HepG2 (cell line): ENCODE results near the gene MAP2K1. TPM values are rescaled to one million over a fixed set of nuclear protein-coding genes. Genes with fewer than 3 reads are reported as not detected.

Source experiments
- AHDC1 ChIP-seq: sonication (generic); formaldehyde crosslinking; IDR thresholded peaks from 2 replicates; pipeline ENCODE4 v1.5.1; 2020; ENCODE audit warnings: mild to moderate bottlenecking, missing genetic modification reagents, borderline replicate concordance
- CBX2 ChIP-seq, 2 experiments: fragments of 200-600 bp in 1 of 2; sonication (generic); formaldehyde crosslinking in 1 of 2; IDR thresholded peaks; 2 replicates each; pipeline versions ENCODE4 v1.7.0 to v1.8.1; 2018 to 2022; ENCODE audit warnings: low read depth in 2 of 2, low read length in 1 of 2, mild to moderate bottlenecking in 1 of 2, missing genetic modification reagents in 1 of 2
- ERF ChIP-seq: IDR thresholded peaks from 2 replicates; pipeline ENCODE4 v1.6.1; 2018; ENCODE audit warnings: missing biosample characterization, missing genetic modification reagents
- FOXK2 ChIP-seq: fragments of 450-650 bp; IDR thresholded peaks from 2 replicates; pipeline ENCODE4 v1.6.1; 2016
- PRDM10 ChIP-seq: sonication (generic); formaldehyde crosslinking; IDR thresholded peaks from 2 replicates; pipeline ENCODE4 v1.4.0; 2020; ENCODE audit warnings: low read depth, missing genetic modification reagents
- RAD21 ChIP-seq: fragments of 450-650 bp; formaldehyde crosslinking; IDR thresholded peaks from 2 replicates; pipeline ENCODE4 v1.5.0; 2020; ENCODE audit warnings: mild to moderate bottlenecking
- SCMH1 ChIP-seq: sonication (generic); formaldehyde crosslinking; IDR thresholded peaks from 2 replicates; pipeline ENCODE4 v1.9.0; 2021; ENCODE audit warnings: missing genetic modification reagents, mild to moderate bottlenecking, borderline replicate concordance
- STAG1 ChIP-seq: sonication (generic); formaldehyde crosslinking; IDR thresholded peaks from 2 replicates; pipeline ENCODE4 v1.4.0; 2020; ENCODE audit warnings: missing genetic modification reagents
- ZNF780A ChIP-seq: sonication (generic); formaldehyde crosslinking; IDR thresholded peaks from 2 replicates; pipeline ENCODE4 v1.8.0; 2022; ENCODE audit warnings: mild to moderate bottlenecking, missing genetic modification reagents, moderate library complexity
- polyA plus RNA-seq, 8 experiments: library from polyadenylated mRNA; depleted of rRNA in 3 of 8; stranded (reverse) in 7 of 8; unstranded in 1 of 8; fragments of >200 nt; fragmentation: Illumina TruSeq in 4 of 8; extraction: Trizol in 4 of 8; gene quantifications; 2 replicates each; pipeline versions ENCODE4 v1.2.1 to v1.2.3, GENCODE V29; 2011 to 2016; ENCODE audit warnings: low read depth in 4 of 8, missing spikeins in 1 of 8, mixed read lengths in 1 of 8; ENCODE audit not compliant: insufficient read depth in 1 of 8
- total RNA-seq, 5 experiments: library from RNA; depleted of rRNA; stranded (reverse); fragments of >200 nt; fragmentation: Illumina TruSeq; extraction: Trizol; gene quantifications; 2 replicates each; pipeline ENCODE4 v1.2.3, GENCODE V29; 2016; ENCODE audit warnings: low read depth in 1 of 5
- TF ChIP-seq, protein P1 (sequence below): sonication (generic); formaldehyde crosslinking; IDR thresholded peaks from 2 replicates; pipeline ENCODE4 v1.5.0; 2020; ENCODE audit warnings: mild to moderate bottlenecking, missing genetic modification reagents
- TF ChIP-seq, protein P2 (sequence below): sonication (generic); formaldehyde crosslinking; IDR thresholded peaks from 2 replicates; pipeline ENCODE4 v1.4.0; 2020; ENCODE audit warnings: mild to moderate bottlenecking, missing genetic modification reagents

MAP2K1 gene
- total and polyA plus RNA-seq, 2 of the 13 experiments (the other 11 are each of a cell fraction or from before 2014, with no cell fraction given), result 24.1 to 49.2 TPM

DNA sequence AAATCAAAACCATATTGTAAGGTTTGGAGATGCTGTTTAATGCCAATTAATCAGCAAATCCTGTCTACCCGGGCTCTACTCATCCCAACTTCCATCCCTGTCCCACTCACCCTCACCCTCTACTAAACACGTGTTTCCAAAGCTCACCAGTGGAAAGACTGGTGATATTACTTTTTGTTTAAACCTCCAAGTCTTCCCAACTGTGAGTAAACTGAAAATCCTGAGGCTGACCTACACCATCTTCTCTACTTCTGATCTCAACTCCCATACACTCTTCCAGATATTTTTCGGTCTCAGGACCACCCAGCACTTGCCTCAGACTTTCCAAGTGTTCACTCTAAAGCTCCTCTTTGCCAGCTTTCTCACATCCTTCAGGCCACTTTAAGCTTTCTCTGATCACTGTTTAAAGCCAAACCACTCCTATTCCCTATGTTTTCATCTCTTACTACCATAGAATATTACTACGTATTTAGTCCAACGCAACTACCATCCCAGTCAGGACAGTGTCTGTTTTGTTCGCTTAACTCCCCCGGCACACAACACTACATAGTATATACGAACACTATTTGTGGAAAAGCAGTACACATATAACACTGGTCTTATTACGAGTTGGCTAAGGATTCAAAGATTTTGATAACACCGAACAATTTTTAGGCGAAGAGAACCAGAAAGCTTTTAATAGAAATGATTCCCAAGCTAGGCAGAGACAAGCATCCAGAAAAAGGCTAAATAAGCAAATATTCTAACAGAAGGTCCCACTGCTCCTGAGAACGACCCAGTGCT lies 117.3 kb downstream of the MAP2K1 start (continued):
- no peak for TF ChIP-seq AHDC1
- no peak for TF ChIP-seq ERF
- no peak for TF ChIP-seq CBX2 (IDR thresholded peaks at IDR 0.05; ENCODE audit: low read depth, low read length)
- TF ChIP-seq CBX2 (CRISPR knock-in tag; IDR thresholded peaks at IDR 0.05; ENCODE audit: low read depth), result no peak
- no peak for TF ChIP-seq PRDM10 (CRISPR knock-in tag)
- TF ChIP-seq SCMH1 (CRISPR knock-in tag), result no peak
- no peak for TF ChIP-seq STAG1 (CRISPR knock-in tag)
- TF ChIP-seq ZNF780A (CRISPR knock-in tag), result no peak
- no peak for TF ChIP-seq RAD21 (CRISPR knock-in tag)
- TF ChIP-seq, protein P1, sequence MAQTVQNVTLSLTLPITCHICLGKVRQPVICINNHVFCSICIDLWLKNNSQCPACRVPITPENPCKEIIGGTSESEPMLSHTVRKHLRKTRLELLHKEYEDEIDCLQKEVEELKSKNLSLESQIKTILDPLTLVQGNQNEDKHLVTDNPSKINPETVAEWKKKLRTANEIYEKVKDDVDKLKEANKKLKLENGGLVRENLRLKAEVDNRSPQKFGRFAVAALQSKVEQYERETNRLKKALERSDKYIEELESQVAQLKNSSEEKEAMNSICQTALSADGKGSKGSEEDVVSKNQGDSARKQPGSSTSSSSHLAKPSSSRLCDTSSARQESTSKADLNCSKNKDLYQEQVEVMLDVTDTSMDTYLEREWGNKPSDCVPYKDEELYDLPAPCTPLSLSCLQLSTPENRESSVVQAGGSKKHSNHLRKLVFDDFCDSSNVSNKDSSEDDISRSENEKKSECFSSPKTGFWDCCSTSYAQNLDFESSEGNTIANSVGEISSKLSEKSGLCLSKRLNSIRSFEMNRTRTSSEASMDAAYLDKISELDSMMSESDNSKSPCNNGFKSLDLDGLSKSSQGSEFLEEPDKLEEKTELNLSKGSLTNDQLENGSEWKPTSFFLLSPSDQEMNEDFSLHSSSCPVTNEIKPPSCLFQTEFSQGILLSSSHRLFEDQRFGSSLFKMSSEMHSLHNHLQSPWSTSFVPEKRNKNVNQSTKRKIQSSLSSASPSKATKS, result 0 out of 2 replicates have a peak, but pooled peaks have one; percentile 12
- TF ChIP-seq, protein P2, sequence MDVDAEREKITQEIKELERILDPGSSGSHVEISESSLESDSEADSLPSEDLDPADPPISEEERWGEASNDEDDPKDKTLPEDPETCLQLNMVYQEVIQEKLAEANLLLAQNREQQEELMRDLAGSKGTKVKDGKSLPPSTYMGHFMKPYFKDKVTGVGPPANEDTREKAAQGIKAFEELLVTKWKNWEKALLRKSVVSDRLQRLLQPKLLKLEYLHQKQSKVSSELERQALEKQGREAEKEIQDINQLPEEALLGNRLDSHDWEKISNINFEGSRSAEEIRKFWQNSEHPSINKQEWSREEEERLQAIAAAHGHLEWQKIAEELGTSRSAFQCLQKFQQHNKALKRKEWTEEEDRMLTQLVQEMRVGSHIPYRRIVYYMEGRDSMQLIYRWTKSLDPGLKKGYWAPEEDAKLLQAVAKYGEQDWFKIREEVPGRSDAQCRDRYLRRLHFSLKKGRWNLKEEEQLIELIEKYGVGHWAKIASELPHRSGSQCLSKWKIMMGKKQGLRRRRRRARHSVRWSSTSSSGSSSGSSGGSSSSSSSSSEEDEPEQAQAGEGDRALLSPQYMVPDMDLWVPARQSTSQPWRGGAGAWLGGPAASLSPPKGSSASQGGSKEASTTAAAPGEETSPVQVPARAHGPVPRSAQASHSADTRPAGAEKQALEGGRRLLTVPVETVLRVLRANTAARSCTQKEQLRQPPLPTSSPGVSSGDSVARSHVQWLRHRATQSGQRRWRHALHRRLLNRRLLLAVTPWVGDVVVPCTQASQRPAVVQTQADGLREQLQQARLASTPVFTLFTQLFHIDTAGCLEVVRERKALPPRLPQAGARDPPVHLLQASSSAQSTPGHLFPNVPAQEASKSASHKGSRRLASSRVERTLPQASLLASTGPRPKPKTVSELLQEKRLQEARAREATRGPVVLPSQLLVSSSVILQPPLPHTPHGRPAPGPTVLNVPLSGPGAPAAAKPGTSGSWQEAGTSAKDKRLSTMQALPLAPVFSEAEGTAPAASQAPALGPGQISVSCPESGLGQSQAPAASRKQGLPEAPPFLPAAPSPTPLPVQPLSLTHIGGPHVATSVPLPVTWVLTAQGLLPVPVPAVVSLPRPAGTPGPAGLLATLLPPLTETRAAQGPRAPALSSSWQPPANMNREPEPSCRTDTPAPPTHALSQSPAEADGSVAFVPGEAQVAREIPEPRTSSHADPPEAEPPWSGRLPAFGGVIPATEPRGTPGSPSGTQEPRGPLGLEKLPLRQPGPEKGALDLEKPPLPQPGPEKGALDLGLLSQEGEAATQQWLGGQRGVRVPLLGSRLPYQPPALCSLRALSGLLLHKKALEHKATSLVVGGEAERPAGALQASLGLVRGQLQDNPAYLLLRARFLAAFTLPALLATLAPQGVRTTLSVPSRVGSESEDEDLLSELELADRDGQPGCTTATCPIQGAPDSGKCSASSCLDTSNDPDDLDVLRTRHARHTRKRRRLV (CRISPR knock-in tag), result no peak
- no peak for TF ChIP-seq FOXK2
